Stimulated activated CD8-positive, alpha-beta memory T cell treated with anti-CD3 and anti-CD28 coated beads, Interleukin-12 subunit alpha, Interleukin-12 subunit beta, amount 100 ng/mL, for 24 hours (primary cell): Measurements from ENCODE around the gene SUGP2.

ENCODE experiments used
- DNase-seq: peaks from one replicate; pipeline ENCODE4 v3.0.0-alpha.2; 2020; ENCODE audit errors: extremely low read depth

SUGP2 gene

DNA sequence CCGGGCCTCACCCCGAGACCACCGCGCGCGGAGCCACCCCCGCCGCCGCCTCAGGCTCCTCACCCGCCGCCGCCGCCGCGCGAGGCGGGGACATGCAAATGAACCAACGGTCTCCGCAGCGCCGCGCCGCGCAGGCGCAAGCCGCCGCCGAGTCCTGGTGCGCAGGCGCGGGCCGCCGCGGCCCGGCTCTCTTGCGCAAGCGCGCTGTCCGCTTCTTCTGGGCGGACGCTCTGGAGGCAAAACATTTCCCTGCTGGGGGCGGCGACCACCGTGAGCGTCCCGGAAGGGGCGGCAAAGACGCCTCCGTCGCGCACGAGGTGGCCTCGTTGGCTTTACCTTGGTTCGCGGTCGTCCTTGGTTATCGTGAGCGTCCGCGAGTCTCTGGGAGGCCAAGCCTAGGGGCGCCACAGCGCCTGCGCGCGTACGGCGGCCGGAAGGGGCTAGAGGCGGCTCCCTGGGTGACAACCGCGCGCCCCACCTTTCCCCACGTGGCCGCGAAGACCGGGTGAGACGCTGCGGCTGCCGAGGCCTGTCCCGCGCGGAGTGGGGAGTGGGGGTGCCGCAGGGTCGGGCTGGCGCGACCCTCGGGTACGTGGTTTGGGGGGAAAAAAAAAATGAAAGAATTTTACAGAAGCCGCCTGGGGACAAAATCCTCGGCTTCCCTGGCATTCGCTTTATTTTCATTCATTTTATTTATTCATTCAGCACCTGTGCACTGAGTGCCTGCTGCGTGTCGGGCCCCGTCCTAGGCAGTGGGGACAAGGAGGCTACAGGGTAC is at the start of gene SUGP2, which contains the start of gene ARMC6:
Gene SUGP2 (minus strand): TSS at position 92 of the 778 bp plus-strand sequence. CDS start 2,446 bp downstream, outside the sequence.
Gene ARMC6 (plus strand): TSS at position 178 of the 778 bp plus-strand sequence. CDS start 607 bp downstream, outside the sequence.
- peak; percentile 74 for DNase-seq

DNA sequence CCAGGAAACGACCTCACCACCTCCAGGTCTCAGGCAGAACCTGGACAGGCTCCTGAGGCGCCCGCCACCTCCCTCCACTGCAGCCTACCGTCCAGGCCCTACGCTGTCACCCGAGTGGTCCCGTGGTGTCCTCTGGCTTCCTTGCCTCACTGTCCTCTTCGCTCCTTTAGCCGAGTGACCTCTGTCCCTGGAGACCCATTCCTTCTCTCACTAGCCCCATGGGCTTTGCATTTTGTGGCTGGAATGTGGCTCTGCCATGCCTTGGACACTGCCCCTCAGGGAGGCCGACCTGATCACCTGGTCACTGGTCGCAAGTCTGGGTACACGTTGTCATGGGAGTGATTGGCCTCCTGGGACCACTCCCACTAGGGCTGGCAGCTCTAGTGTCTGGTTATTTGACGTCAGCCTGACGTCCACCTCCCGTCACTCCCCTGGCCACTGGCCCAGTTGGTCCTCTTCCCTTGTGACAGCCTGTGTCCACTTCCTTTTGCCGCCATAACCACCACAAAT is 48.4 kb upstream of the SUGP2 start:
- no peak for DNase-seq

DNA sequence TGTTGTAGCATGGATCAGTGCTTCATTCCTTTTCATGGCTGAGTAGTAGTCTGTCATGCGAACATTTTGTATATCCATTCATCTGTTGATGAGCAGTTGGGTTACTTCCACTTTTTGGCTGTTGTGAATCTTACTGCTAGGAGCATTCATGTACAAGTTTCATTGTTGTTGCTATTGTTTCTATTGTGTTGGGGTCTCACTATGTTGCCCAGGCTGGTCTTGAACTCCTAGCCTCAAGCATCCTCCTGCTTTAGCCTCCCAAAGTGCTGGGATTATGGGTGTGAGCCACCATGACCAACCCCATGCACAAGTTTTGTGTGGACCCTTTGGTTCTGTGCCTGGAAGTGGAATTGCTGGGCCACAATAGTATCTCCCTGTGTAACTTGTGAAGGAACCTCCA is 46.3 kb upstream of the SUGP2 start:
- DNase-seq = no peak

DNA sequence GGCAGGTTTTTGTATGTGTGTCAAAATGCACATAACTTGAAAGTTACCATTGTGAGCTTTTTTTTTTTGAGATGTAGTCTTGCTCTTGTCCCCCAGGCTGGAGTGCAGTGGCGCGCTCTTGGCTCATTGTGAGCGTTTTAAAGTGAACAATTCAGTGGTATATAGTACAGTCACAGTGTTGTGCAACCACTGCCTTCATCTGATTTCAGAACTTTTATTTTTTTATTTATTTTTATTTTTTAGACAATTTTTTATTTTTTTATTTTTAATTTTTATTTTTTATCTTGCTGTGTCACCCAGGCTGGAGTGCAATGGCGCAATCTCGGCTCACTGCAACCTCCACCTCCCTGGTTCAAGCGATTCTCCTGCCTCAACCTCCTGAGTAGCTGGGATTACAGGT is 45.5 kb upstream of the SUGP2 start:
- no peak for DNase-seq

DNA sequence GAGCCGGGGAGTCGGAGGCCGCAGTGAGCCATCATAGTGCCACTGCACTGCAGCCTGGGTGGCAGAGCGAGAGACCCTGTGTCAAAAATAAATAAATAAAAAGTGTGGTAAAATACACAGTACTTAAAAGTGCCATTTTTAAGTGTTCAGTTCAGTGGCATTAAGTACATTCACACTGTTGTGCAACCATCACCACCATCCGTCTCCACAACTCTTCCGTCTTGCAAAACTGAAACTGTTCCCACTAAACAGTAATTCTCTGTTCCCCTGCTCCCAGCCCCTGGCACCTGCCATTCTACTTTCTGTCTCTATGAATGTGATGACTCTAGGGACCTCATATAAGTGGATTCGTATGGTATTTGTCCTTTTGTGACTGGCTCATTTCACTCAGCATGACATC is 43.8 kb upstream of the SUGP2 start:
- DNase-seq = no peak

DNA sequence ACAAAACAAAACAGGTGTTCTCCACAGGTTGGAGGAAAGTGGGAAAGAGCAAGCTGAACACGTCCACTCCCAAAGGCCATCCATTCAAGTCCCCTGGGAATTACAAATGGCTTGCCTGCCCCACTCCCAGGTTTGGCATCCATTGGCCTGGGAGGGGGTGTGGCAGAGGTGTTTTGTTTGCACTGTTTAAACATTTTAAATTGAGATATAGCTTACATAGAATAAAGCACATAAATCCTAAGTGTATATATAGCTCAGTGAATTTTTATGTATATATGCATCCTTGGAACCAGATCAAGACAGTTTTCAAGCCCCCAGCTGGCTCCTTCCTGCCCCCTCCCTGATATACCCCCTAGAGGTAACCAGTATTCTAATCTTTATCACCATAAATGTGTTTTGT is 43.2 kb upstream of the SUGP2 start:
- no peak for DNase-seq

DNA sequence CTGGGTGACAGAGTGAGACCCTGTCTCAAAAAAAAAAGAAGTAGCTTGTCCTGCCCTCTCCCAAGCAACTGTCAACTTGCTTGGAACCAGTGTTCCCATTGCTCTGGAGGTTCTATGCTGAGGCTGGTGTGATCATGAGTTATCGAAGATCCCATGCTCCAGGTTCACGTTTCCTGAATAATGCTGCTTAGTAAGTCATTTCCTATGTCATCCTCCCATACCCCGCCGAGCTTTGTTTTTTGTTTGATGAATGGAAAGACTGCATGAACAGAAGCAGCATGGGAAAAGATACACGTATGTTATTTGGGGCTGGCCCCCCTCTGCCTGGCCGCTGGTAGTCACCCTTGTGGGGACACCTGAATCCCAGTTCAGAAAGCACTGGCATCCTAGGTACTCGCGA is 41.8 kb upstream of the SUGP2 start:
- DNase-seq = no peak

DNA sequence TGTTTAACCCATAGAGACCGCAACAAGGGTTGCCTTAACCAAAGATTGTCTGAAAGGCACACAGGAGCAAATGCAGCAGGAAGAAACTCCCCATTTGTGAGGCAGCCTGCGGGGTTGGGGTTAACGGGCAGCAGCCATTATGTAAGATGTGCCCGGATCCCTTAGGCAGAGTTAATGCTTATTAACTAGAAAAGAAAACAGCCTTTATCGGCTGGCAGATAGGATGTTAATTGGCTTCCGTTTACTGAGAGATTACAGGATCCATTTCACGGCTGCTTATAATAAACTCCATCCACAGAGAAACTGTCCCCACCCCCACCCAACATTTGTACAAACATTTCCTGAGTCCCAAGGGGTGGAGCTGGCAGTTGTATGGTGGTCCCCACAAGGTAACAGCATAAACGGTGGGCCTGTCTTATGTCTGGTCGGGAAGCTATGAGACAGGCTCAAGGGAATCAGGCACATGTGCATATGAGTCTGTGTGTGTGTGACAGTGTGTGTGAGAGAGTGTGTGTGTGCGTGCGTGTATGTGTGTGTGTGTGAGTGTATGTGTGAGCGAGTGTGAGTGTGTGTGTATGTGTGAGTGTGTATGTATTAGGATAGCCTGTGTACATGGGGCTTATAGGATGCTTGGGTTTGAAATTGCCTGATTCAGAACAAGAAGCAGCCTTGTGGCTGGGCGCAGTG is 41.0 kb upstream of the SUGP2 start:
- DNase-seq = no peak

DNA sequence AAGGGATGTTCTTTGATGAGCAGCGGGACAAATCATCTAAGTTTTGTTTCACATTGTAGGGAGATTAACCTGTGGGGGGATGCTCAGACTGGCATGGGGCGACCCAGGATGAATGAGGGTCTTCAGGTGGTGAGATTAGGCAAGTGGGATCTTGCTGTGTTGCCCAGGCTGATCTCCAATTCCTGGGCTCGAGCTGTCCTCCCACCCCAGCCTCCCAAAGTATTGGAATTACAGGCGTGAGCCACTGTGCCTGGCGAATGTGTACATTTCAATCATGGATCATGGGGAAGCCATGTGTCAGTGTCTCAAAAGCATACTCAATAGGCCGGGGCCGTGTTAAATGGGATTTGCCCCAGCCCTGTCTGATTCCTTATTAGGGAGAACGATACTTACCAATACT is 38.6 kb upstream of the SUGP2 start:
- DNase-seq = no peak

DNA sequence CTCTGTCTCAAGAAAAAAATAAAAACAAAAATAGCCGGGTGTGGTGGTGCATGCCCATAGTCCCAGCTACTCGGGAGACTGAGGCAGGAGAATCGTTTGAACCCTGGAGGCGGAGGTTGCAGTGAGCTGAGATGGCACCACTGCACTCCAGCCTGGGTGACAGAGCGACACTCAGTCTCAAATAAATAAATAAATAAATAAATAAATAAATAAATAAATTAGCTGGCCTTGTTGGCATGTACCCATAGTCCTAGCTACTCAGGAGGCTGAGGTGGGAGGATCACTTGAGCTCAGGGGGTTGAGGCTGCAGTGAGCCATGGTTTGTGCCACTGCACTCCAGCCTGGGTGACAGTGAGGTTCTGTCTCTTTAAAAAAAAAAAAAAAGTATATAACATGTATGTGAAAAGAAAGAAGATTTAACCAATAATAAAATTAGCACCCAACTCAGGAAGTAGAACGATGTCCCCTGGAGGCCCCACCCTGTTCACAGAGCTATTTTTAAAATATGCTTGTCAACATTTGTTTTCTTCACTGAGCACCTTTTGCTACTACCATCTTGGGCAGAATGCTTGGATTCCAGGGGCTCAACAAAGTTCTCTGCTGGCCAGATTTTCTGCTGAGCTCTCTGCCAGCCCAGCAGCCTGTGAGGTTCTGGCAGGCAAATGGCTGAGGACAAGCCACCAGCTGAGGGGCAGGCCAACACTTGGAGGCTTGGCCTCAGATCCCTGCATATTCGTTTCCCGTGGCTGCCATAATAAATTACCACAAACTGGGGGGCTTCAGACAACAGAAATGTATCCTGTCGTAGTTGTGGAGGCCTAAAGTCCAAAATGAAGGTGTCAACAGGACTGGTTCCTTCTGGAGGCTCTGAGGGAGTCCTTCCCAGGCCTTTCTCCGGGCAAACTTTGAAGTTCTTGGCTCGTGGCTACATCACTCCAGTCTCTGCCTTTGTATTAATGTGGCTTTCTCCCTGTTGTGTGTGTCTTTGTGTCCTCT is 35.6 kb upstream of the SUGP2 start:
- no peak for DNase-seq

DNA sequence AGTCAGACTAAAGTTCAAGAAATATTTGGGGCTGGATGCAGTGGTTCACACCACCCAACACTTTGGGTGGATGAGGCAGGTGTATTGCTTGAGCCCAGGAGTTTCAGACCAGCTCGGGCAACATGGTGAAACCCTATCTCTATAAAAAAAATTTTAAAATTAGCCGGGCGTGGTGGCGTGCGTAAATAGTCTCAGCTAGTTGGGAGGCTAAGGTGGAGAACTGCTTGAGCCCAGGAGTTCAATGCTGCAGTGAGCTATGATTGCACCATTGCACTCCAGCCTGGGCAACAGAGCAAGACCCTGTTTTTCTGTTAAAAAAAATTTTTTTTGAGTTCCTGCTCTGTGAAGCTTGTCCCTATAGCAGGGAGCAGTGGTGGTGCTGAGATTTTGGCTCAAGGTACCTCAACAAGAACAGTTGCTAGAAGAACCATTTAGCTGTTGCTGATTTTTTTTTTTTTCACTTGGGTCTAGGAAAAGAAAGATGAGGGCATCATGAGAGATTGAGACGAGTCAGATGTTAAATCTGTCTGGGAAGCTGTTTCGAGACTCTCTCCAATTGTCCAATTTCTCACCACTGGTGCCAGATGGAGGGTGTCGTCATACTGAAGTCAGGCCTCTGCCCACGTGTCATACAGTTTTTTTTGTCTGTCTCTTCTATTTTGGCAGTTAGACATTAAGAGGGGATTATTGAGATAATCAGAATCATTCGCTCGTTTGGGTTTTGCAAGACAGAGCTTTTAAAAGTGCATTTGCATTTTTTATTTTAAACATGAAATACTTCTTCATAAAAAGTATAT is 34.2 kb upstream of the SUGP2 start:
- no peak for DNase-seq

DNA sequence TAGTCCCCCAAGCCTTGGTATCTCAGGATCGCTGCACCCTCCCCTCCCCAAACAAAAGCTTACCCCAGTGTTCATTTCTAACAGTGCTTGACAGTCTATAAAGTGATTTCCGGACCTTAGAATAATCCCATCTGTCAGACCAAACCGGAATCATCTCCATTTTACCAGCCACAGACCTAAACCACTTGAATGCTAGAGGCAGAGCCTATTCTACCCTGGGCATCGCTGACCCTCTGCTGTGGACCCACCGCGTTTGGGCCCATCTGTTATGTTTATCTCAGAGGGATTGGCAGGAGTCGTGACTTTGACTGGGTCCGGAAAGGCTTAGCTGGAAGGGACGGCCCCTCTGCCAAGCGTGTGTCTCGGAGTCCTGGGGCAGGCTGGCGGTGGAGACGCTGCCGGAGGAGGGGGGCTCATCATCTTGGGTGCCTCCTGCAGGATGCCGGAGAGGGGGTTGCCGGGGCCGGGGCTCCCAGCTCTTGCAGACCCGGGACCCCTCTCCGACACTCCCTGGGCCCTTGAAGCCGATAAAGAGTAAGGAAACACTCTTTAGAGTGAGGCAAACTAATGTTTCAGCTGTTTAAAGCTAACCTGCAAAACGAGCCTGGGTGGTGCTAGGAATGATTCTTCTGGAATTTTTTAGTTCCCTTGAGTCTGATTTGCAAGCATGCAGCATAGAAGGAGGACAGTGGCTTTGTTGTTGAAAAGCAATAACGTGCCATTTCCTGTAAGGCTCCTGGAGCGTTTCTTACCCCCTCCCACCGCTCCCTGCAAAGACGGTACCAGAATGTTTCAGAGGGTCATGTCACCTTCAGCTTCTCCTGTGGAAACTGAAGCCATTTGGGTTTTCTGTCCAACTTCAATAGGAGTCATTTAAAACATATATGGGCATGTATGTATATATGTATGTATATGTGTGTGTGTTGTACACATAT is 31.8 kb upstream of the SUGP2 start:
- no peak for DNase-seq

DNA sequence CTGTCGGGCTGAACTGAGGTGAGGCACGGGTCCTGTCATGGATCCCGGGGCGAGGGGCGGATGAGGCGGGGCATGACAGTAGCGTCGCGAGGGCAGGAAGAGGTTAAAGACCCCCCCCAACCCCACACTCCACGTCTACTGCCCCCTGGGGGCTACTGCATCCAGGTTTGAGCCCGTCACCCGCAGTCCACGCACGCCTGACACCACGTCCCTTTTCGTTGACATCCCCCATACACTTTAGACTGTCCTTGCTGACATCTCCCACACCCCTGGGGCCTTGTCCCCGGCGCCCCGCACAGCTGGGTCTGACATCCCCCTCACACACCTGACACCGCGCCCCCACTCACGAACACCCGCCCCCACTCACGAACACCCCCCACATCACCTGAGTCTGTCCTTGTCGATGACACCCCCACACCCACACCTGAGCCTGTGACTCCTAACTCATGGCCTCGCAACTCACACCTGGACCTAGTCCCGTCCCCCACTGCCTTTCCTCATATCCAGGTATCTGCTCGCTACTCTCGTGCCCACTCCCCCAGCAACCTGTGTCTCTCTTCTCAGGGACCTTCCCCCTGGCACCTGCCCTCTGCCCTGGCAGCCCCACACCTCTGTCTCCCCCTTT is 30.9 kb upstream of the SUGP2 start:
- DNase-seq = no peak

DNA sequence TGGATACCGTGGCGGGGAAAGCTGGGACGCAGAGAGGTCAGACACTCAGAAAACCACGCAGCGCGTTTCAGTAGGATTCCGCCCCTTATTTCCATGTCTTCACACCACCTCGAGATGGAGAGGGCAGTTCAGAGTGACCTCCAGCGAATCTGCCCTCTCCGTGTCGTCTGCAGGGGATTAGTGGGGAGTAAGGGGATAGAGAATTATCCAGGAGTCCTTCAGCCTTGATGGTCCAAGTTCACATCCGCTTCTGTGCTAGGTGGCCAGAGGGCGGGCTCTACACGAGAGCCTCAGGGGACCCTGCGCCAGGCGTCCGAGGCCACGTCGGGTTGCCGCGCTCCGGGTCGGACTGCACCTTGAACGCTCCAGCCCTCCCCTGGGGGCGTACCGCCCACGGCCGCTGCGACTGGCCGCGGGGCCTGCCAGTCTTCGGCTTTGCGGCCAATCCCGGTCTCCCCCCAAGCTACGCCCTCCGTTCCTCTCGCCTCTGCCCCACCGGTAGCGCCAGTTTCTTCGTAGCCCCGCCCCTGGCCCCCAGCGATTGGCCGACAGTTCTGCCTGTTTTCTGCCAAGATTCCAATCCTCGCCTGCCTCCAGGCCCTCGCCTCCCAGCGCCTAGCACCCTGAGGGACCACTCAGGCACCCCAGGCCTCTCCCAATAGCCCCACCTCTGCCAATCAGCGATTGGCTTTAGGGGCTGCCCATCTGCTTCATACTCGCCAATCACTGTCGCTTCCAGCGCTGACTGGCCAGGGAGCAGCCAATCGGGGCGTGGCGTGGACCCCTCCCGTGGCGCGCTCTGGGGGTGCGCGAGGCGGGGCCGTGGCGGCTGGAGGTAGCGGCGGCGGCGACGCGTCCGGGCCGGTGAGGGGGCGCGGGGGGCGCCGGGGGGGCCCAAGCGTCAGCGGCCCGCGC is 30.1 kb upstream of the SUGP2 start, which contains the start of gene SLC25A42:
Gene SLC25A42 (plus strand): TSS at position 812 of the 915 bp plus-strand sequence. CDS start 32,131 bp downstream, outside the sequence.
- peak; percentile 97 for DNase-seq

DNA sequence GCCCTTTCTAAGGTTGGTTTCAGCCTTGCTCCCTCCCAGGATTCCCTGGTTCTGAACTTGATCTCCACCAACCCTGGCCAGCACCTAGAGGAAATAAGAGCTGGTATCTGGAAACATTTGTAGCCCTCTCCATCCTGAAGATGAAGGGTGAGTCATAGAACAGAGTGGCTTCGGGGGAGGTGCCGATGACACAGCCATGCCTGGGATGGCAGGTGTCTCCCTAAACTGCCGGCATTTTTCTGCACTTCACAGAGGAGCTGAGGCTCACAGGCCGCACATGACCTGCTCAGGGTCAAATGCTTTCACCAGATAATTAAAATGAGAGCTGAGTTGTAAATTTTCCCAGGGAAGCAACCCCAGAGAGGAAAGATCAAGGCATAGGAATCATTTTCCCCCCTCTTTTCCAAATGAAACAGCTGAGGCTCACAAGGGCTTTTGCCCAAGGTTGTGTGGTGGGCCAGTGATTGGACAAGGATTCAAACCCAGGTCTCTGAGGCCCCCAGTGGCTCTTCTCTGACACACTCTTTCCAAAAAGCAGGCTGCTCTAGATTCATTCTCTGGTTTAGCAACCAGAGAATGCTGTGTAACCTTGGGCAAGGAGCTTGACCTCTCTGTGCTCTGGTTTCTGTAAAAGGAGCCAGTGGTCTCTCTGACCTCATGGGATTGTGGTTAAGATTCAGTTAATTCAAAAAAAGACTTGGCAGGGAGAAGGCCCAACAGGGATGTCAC is 29.3 kb upstream of the SUGP2 start:
- no peak for DNase-seq

DNA sequence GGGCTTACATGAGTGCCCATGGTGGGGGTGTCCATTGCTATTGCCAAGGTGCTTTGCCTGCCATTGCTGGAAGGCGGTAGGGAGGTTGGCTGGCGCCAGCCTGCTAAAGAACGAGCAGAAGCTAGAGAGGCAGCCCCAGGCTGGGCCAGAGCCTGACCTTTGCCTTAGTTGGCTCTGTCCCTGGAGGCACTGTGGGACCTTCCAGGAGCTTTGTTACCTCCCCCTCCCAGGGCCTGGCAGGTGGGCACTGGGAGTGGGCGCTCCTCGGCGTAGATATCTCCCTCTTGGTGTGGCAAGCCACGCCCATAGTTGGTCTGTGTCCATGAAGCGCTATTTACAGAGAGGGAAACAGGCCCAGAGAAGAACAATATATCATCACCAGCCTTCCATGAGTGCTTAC is 28.2 kb upstream of the SUGP2 start:
- DNase-seq = no peak

DNA sequence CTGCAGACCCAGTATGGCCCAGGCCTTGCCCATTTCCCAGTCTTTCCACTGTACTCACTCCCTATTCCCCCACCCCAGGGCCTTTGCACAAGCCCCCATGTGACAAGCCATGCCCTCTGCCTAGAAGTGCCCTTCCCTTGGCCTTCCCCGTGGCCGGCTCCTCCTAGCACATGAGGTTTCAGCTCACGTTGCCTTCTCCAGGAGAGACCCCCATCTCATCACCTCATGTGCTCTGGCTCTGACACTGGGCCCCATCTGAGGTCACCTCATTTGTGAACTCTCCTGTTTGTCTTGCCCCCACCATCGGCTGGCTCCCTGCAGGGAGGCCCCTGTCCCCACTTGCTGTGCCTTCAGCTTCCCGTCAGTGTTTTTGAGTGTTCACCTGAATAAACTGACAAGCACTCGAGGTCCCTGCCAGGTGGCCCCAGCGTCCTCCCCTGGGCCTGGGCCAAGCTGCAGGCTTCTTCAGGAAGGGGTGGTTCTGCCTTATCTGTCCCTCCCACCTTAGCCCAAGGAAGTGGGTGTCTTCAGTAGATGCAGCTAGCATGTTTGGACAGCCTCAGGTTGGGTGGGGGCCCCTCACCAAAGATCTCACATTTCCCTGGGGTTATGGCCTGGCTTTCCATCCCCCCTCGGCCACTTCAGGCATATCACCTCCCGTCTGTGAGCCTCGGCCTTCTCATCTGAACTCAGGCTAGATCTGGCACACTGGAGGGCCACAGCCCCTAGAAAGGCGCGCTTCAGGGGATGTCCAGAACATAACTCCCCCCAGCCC is 26.7 kb upstream of the SUGP2 start:
- DNase-seq = no peak
